HepG2 (cell line): ENCODE results near the gene TTC31. TPM values are rescaled to one million over a fixed set of nuclear protein-coding genes. Genes with fewer than 3 reads are reported as not detected.

Experiments
- ATAC-seq: fragments of 200-7000 bp; cut with Tn5 transposase; 3 replicates; pipeline ENCODE4 v1.9.1; 2020; ENCODE audit warnings: mild to moderate bottlenecking, moderate library complexity
- BruUV-seq: library from RNA; stranded (reverse); fragments of 400-500 nt; replicated peaks from 2 replicates; lab custom pipeline; 2021; lab: Mats Ljungman, UMichigan
- CTCF ChIA-PET: fragments of 300-600 bp; formaldehyde crosslinking; extraction: SDS; loops from one replicate; lab custom pipeline; 2021; ENCODE audit warnings: low total read pairs, inconsistent platforms, low intra/inter-chr PET ratio; lab: Yijun Ruan, JAX
- POLR2A ChIA-PET: fragments of 350-600 bp; sonication (Branson Sonifier 250); formaldehyde crosslinking; loops from one replicate; lab custom pipeline; 2020; ENCODE audit warnings: antibody characterized with exemption, inconsistent platforms; lab: Yijun Ruan, JAX
- DNase-seq: peaks from one replicate; pipeline ENCODE4 v3.0.0-alpha.2; 2015; ENCODE audit warnings: low spot score
- FAIRE-seq: peaks from 3 replicates; lab custom pipeline; 2011; peaks lifted over from hg19 to GRCh38; lab: Jason Lieb, UNC
- H2AFZ ChIP-seq: one replicate; pipeline ENCODE4 v1.6.1; 2011; ENCODE audit warnings: low read length, inconsistent platforms
- H3K27ac ChIP-seq: fragments of 300-600 bp; 3 replicates; pipeline ENCODE4 v1.8.0; 2011; ENCODE audit warnings: mixed run types, mild to moderate bottlenecking, mixed read lengths, low read length, inconsistent platforms; ENCODE audit not compliant: insufficient read depth; ENCODE audit errors: extremely low read length
- H3K27me3 ChIP-seq, 2 experiments: fragments of 200-600 bp in 1 of 2; 2 replicates in 1 of 2; 3 replicates in 1 of 2; pipeline versions ENCODE4 v1.6.0 to v1.8.0; 2011; ENCODE audit warnings: low read length in 2 of 2, mild to moderate bottlenecking in 2 of 2, moderate library complexity in 2 of 2, inconsistent platforms in 1 of 2; ENCODE audit not compliant: insufficient read depth in 2 of 2, control insufficient read depth in 1 of 2
- H3K36me3 ChIP-seq, 2 experiments: fragments of 200-600 bp in 1 of 2; replicated peaks in 1 of 2; 2 replicates in 1 of 2; 3 replicates in 1 of 2; pipeline versions ENCODE4 v1.5.1 to v1.8.0; 2011; ENCODE audit warnings: low read length in 2 of 2, inconsistent platforms in 1 of 2; ENCODE audit not compliant: insufficient read depth in 2 of 2, control insufficient read depth in 1 of 2
- H3K4me1 ChIP-seq: 2 replicates; pipeline ENCODE4 v1.5.1; 2012; ENCODE audit warnings: low read length, inconsistent platforms; ENCODE audit not compliant: insufficient read depth
- H3K4me2 ChIP-seq: 2 replicates; pipeline ENCODE4 v1.6.0; 2011; ENCODE audit warnings: low read depth, low read length, inconsistent platforms
- H3K4me3 ChIP-seq, 3 experiments: fragments of 200-600 bp in 1 of 3; sonication (generic), shearing (Covaris generic) in 1 of 3; replicated peaks in 1 of 3; 2 replicates each; pipeline ENCODE4 v1.5.1; 2011 to 2016; ENCODE audit warnings: low read length in 3 of 3, inconsistent platforms in 2 of 3, low read depth in 2 of 3, mild to moderate bottlenecking in 2 of 3, control low read depth in 1 of 3, mixed read lengths in 1 of 3; ENCODE audit not compliant: insufficient read depth in 1 of 3
- H3K79me2 ChIP-seq: one replicate; pipeline ENCODE4 v1.6.1; 2011; ENCODE audit warnings: low read length, inconsistent platforms; ENCODE audit not compliant: insufficient read depth
- H3K9ac ChIP-seq: 2 replicates; pipeline ENCODE4 v1.6.0; 2011; ENCODE audit warnings: mild to moderate bottlenecking, low read depth, low read length, inconsistent platforms; ENCODE audit not compliant: insufficient read depth
- H3K9me3 ChIP-seq: 2 replicates; pipeline ENCODE4 v1.5.1; 2012; ENCODE audit warnings: mild to moderate bottlenecking, low read length
- H4K20me1 ChIP-seq: 2 replicates; pipeline ENCODE4 v1.6.0; 2011; ENCODE audit warnings: inconsistent platforms, mild to moderate bottlenecking, low read length, moderate library complexity; ENCODE audit not compliant: insufficient read depth
- AGO2 ChIP-seq: fragments of 200-400 bp; formaldehyde crosslinking; optimal IDR thresholded peaks from 2 replicates; pipeline ENCODE3; 2017; ENCODE audit warnings: mild to moderate bottlenecking, low read depth, low read length, moderate library complexity
- HIC2 ChIP-seq: sonication (generic); formaldehyde crosslinking; IDR thresholded peaks from 2 replicates; pipeline ENCODE4 v1.9.0; 2022; ENCODE audit warnings: low read depth, missing genetic modification reagents
- ISX ChIP-seq: sonication (generic); formaldehyde crosslinking; conservative IDR thresholded peaks from 2 replicates; pipeline ENCODE4 v1.5.0; 2020; ENCODE audit warnings: missing genetic modification reagents
- ZBTB46 ChIP-seq: sonication (generic); formaldehyde crosslinking; IDR thresholded peaks from 2 replicates; pipeline ENCODE4 v1.4.0; 2020; ENCODE audit warnings: mild to moderate bottlenecking, missing genetic modification reagents, borderline replicate concordance
- ZNF724P ChIP-seq: sonication (generic); formaldehyde crosslinking; IDR thresholded peaks from 2 replicates; pipeline ENCODE4 v1.8.0; 2022; ENCODE audit warnings: missing genetic modification reagents, borderline replicate concordance
- ZNF747 ChIP-seq: sonication (generic); formaldehyde crosslinking; IDR thresholded peaks from 2 replicates; pipeline ENCODE4 v1.8.1; 2023; ENCODE audit warnings: missing genetic modification reagents, mild to moderate bottlenecking, borderline replicate concordance
- ZNF816 ChIP-seq: sonication (generic); formaldehyde crosslinking; IDR thresholded peaks from 2 replicates; pipeline ENCODE4 v1.8.0; 2022; ENCODE audit warnings: missing genetic modification reagents, mild to moderate bottlenecking, borderline replicate concordance
- WGBS: methylation state at CpG from one replicate; pipeline ENCODE4 v1.1.6; 2017; ENCODE audit warnings: low lambda C conversion rate; 5-methylcytosine and 5-hydroxymethylcytosine counted together
- in situ Hi-C: cut with HindIII; loops from 2 replicates; pipeline ENCODE4 v1.10.0; 2017; ENCODE audit warnings: low pct_unique_long_range_greater_than_20kb; ENCODE audit not compliant: extremely low pct_ligation_motif_present
- intact Hi-C: fragments of 100-400 bp; cut with micrococcal nuclease; formaldehyde crosslinking; loops from one replicate; pipeline ENCODE4 v1.10.0; 2022; ENCODE audit not compliant: unreplicated experiment
- polyA plus RNA-seq, 8 experiments: library from polyadenylated mRNA; depleted of rRNA in 3 of 8; stranded (reverse) in 7 of 8; unstranded in 1 of 8; fragments of >200 nt; fragmentation: Illumina TruSeq in 4 of 8; extraction: Trizol in 4 of 8; gene quantifications; 2 replicates each; pipeline versions ENCODE4 v1.2.1 to v1.2.3, GENCODE V29; 2011 to 2016; ENCODE audit warnings: low read depth in 4 of 8, missing spikeins in 1 of 8, mixed read lengths in 1 of 8; ENCODE audit not compliant: insufficient read depth in 1 of 8
- total RNA-seq, 5 experiments: library from RNA; depleted of rRNA; stranded (reverse); fragments of >200 nt; fragmentation: Illumina TruSeq; extraction: Trizol; gene quantifications; 2 replicates each; pipeline ENCODE4 v1.2.3, GENCODE V29; 2016; ENCODE audit warnings: low read depth in 1 of 5

TTC31 gene
- total and polyA plus RNA-seq, 2 of the 13 experiments (the other 11 are each of a cell fraction or from before 2014, with no cell fraction given): 28.3 to 39.5 TPM

GRCh38 chr2:74462054-74462785 is 20.7 kb upstream of the TTC31 start:
- ATAC-seq: no peak
- Histone ChIP-seq H4K20me1 (peaks cover 4% of the 10 kb centered on the region; the same call in 1 of the 2 replicates), H3K4me2 (no peak overlapping the region), H3K9ac (no peak overlapping the region), H3K79me2 (peaks cover 36% of the 10 kb centered on the region), H3K36me3 (peaks cover 1 to 24% of the 10 kb centered on the region in 2 experiments), H3K4me1 (peaks cover 34% of the 10 kb centered on the region), H3K27me3 (no peaks in the 10 kb centered on the region; a peak in 1 of 5 replicates), H3K27ac (peak overlapping the region; percentile 1), H3K4me3 (no peak overlapping the region), H2AFZ (no peak overlapping the region), H3K9me3 (no peaks in the 10 kb centered on the region)
- CTCF ChIA-PET: interaction anchor here (1.4 kb wide), 1 partner anchor 70 kb away, joined by 5 read pairs; no protein-coding TSS in a partner anchor
- POLR2A ChIA-PET: interaction anchor here (0.7 to 12.4 kb wide), 11 partner anchors 9 to 68 kb away, joined by 3 to 342 read pairs (median 6); partner anchors contain the start of genes AUP1, CCDC142, HTRA2 and MRPL53
- BruUV-seq: no TSS peak
- WGBS: 97% methylated on average over 19 of the region's 20 CpGs
- TF ChIP-seq HIC2 (CRISPR knock-in tag): no peak
- no peak for TF ChIP-seq ZNF724P (CRISPR knock-in tag)
- no peak for TF ChIP-seq ZNF816 (CRISPR knock-in tag)
- no peak for TF ChIP-seq ISX (CRISPR knock-in tag)
- no peak for TF ChIP-seq ZBTB46 (CRISPR knock-in tag)
- 0 out of 2 replicates have a peak, but pooled peaks have one; percentile 60 for TF ChIP-seq ZNF747 (CRISPR knock-in tag)
- TF ChIP-seq AGO2: peak; percentile 62
- DNase-seq: no peak
- in situ Hi-C loops: no loop called here
- intact Hi-C loops: no loop called here
- no peak for FAIRE-seq
